ENCODE measurements around the gene RUNX3. TPM values are rescaled to one million over a fixed set of nuclear protein-coding genes. Genes with fewer than 3 reads are reported as not detected.

RUNX3 gene
- total RNA-seq, 1 donor from 2014 or later: 153 TPM

- Mint-ChIP-seq H3K4me1 (peaks cover 18% of the 10 kb centered on the region), H3K4me3 (no peak overlapping the region), H3K27me3 (peaks cover 17% of the 10 kb centered on the region), H3K27ac (no peak overlapping the region), H3K36me3 (ENCODE audit: low read depth) (no peaks in the 10 kb centered on the region), H3K9me3 (no peaks in the 10 kb centered on the region)
- ATAC-seq (ENCODE audit: low read depth) (no peak), DNase-seq (no peak)
- no peak for TF ChIP-seq CTCF (IDR thresholded peaks at IDR 0.05)
- intact Hi-C loops (cut with micrococcal nuclease): no loop called here
- ChIA-PET CTCF (no interaction called here), POLR2A (interaction anchor here (0.5 kb wide), 1 partner anchor 13 kb away, joined by 9 read pairs; no protein-coding TSS in a partner anchor)
Measured at GRCh38 chr1:24874611-24875234, 55.4 kb downstream of the RUNX3 start.

- no peak for TF ChIP-seq CTCF (IDR thresholded peaks at IDR 0.05)
- no peak overlapping the region for H3K4me3 Mint-ChIP-seq
- intact Hi-C loops (cut with micrococcal nuclease): no loop called here
- ATAC-seq (ENCODE audit: low read depth): no peak
- POLR2A ChIA-PET: no interaction called here
- H3K27ac Mint-ChIP-seq: no peak overlapping the region
- H3K27me3 Mint-ChIP-seq: peaks cover 19% of the 10 kb centered on the region
- CTCF ChIA-PET: no interaction called here
- no peaks in the 10 kb centered on the region for H3K36me3 Mint-ChIP-seq (ENCODE audit: low read depth)
- peaks cover 18% of the 10 kb centered on the region for H3K4me1 Mint-ChIP-seq
- no peaks in the 10 kb centered on the region for H3K9me3 Mint-ChIP-seq
- no peak for DNase-seq
Measured at GRCh38 chr1:24874056-24874455, 56.0 kb downstream of the RUNX3 start.

GRCh38 chr1:24873148-24873547 lies 56.9 kb downstream of the RUNX3 start:
- ATAC-seq (ENCODE audit: low read depth) (no peak), DNase-seq (no peak)
- POLR2A ChIA-PET: no interaction called here
- Mint-ChIP-seq H3K9me3 (no peaks in the 10 kb centered on the region), H3K27me3 (peaks cover 21% of the 10 kb centered on the region), H3K36me3 (ENCODE audit: low read depth) (no peaks in the 10 kb centered on the region), H3K4me3 (no peak overlapping the region), H3K27ac (no peak overlapping the region), H3K4me1 (peaks cover 18% of the 10 kb centered on the region)
- CTCF ChIA-PET: no interaction called here
- intact Hi-C loops (cut with micrococcal nuclease): no loop called here
- no peak for TF ChIP-seq CTCF (IDR thresholded peaks at IDR 0.05)

GRCh38 chr1:24872061-24872850 lies 57.8 kb downstream of the RUNX3 start:
- intact Hi-C loops (cut with micrococcal nuclease): no loop called here
- CTCF ChIA-PET: no interaction called here
- no peak for DNase-seq
- Mint-ChIP-seq H3K27me3 (peaks cover 27% of the 10 kb centered on the region), H3K4me3 (no peak overlapping the region), H3K36me3 (ENCODE audit: low read depth) (no peaks in the 10 kb centered on the region), H3K27ac (no peak overlapping the region), H3K9me3 (no peaks in the 10 kb centered on the region), H3K4me1 (peaks cover 18% of the 10 kb centered on the region)
- ATAC-seq (ENCODE audit: low read depth): no peak
- POLR2A ChIA-PET: interaction anchor here (0.6 kb wide), 1 partner anchor 13 kb away, joined by 3 read pairs; no protein-coding TSS in a partner anchor
- no peak for TF ChIP-seq CTCF (IDR thresholded peaks at IDR 0.05)

- intact Hi-C loops (cut with micrococcal nuclease): no loop called here
- no peak overlapping the region for H3K4me3 Mint-ChIP-seq
- POLR2A ChIA-PET: no interaction called here
- TF ChIP-seq CTCF (IDR thresholded peaks at IDR 0.05): no peak
- H3K4me1 Mint-ChIP-seq: peaks cover 19% of the 10 kb centered on the region
- CTCF ChIA-PET: no interaction called here
- H3K27me3 Mint-ChIP-seq: peaks cover 30% of the 10 kb centered on the region
- H3K27ac Mint-ChIP-seq: no peak overlapping the region
- DNase-seq (no peak), ATAC-seq (ENCODE audit: low read depth) (no peak)
- no peaks in the 10 kb centered on the region for H3K9me3 Mint-ChIP-seq
- H3K36me3 Mint-ChIP-seq (ENCODE audit: low read depth): no peaks in the 10 kb centered on the region
Measured at GRCh38 chr1:24871306-24871901, 58.7 kb downstream of the RUNX3 start.

Measured in activated B cell treated with CpG ODN at 0.5 μM for 24 hours (primary cell).